Astrocyte (in vitro differentiated cells and primary cell): Measurements from ENCODE around the gene AFF4.

Experiments used
- EZH2 ChIP-seq: IDR thresholded peaks from 2 replicates; pipeline ENCODE4 v1.6.1; 2012; ENCODE audit warnings: mild to moderate bottlenecking, low read length, inconsistent platforms; ENCODE audit not compliant: insufficient read depth
- TF ChIP-seq, protein P1 (sequence below): IDR thresholded peaks from 2 replicates; pipeline ENCODE4 v1.5.1; 2011; ENCODE audit warnings: low read depth, mild to moderate bottlenecking, inconsistent platforms, low read length, moderate library complexity; ENCODE audit not compliant: insufficient read depth

DNA sequence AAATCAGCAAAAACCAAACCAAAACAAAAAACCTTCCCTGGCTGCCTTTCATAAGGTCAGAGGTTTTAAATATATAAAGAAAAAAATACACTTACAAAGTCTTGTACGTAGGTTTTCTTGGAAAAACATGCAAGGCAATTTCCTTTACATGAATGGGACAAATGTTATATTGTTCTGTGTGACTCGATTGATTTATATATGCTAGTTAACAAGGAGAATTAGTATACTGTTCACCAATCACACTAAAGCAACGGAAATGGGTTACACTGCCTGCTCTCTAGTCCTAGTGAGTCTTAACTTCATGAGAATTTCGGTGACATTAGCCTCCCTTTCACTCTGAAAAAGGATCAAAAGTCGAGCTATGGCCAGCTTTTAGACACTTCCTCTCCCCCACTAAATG, 102.7 kb downstream of the AFF4 start:
- TF ChIP-seq, protein P1, sequence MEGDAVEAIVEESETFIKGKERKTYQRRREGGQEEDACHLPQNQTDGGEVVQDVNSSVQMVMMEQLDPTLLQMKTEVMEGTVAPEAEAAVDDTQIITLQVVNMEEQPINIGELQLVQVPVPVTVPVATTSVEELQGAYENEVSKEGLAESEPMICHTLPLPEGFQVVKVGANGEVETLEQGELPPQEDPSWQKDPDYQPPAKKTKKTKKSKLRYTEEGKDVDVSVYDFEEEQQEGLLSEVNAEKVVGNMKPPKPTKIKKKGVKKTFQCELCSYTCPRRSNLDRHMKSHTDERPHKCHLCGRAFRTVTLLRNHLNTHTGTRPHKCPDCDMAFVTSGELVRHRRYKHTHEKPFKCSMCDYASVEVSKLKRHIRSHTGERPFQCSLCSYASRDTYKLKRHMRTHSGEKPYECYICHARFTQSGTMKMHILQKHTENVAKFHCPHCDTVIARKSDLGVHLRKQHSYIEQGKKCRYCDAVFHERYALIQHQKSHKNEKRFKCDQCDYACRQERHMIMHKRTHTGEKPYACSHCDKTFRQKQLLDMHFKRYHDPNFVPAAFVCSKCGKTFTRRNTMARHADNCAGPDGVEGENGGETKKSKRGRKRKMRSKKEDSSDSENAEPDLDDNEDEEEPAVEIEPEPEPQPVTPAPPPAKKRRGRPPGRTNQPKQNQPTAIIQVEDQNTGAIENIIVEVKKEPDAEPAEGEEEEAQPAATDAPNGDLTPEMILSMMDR, result no peak
- TF ChIP-seq EZH2, result no peak
